HG03342 (cell line): ENCODE results near the gene RAD51B.
"Not testable (repeated sequence)": the region's sequence is repeated elsewhere in the genome, so short reads cannot be mapped to it uniquely, and the experiment has no call there.

Experiments used
- ATAC-seq: cut with Tn5 transposase; IDR thresholded peaks from one replicate; pipeline ENCODE4 v1.9.1; 2021; ENCODE audit warnings: mild to moderate bottlenecking, moderate library complexity; ENCODE audit not compliant: unreplicated experiment

The RAD51B gene

GRCh38 chr14:67977434-67978034 lies 158.0 kb downstream of the RAD51B start:
- no peak for ATAC-seq

- ATAC-seq, result no peak
These were observed 159.2 kb downstream of the RAD51B start for GRCh38 chr14:67978749-67979148.

- no peak for ATAC-seq
These were observed 163.4 kb downstream of the RAD51B start for GRCh38 chr14:67982711-67983608.

- ATAC-seq, result no peak
These were observed 164.7 kb downstream of the RAD51B start for GRCh38 chr14:67984274-67984673.

- no peak for ATAC-seq
These were observed 166.7 kb downstream of the RAD51B start for GRCh38 chr14:67986131-67986841.

GRCh38 chr14:67987606-67988005 lies 168.0 kb downstream of the RAD51B start:
- ATAC-seq, result no peak

- not testable (repeated sequence) for ATAC-seq
These were observed 168.6 kb downstream of the RAD51B start for GRCh38 chr14:67988210-67988609.

GRCh38 chr14:67990576-67990975 lies 171.0 kb downstream of the RAD51B start:
- ATAC-seq, result no peak

GRCh38 chr14:67994531-67994930 lies 175.0 kb downstream of the RAD51B start:
- ATAC-seq, result no peak

- no peak for ATAC-seq
These were observed 176.7 kb downstream of the RAD51B start for GRCh38 chr14:67996235-67996634.

- ATAC-seq, result no peak
These were observed 179.3 kb downstream of the RAD51B start for GRCh38 chr14:67998834-67999233.

- ATAC-seq, result no peak
These were observed 179.7 kb downstream of the RAD51B start for GRCh38 chr14:67999290-67999689.

GRCh38 chr14:67999705-68000384 lies 180.3 kb downstream of the RAD51B start:
- ATAC-seq, result no peak

GRCh38 chr14:68000511-68000910 lies 180.9 kb downstream of the RAD51B start:
- ATAC-seq, result no peak

GRCh38 chr14:68008491-68008890 lies 188.9 kb downstream of the RAD51B start:
- ATAC-seq, result no peak

GRCh38 chr14:68011406-68012028 lies 191.9 kb downstream of the RAD51B start:
- ATAC-seq, result no peak

- ATAC-seq, result no peak
These were observed 193.3 kb downstream of the RAD51B start for GRCh38 chr14:68012871-68013270.

GRCh38 chr14:68013326-68013725 lies 193.7 kb downstream of the RAD51B start:
- no peak for ATAC-seq

GRCh38 chr14:68014771-68015170 lies 195.2 kb downstream of the RAD51B start:
- no peak for ATAC-seq

- no peak for ATAC-seq
These were observed 196.0 kb downstream of the RAD51B start for GRCh38 chr14:68015356-68016254.
